Activated T-helper 1 cell treated with Interleukin-2 at 50 U/mL for 16 hours (primary cell): ENCODE data around the gene BBS2.

Source experiments
- DNase-seq: peaks from one replicate; pipeline ENCODE4 v3.0.0-alpha.2; 2020; ENCODE audit warnings: low read depth

Gene BBS2

GRCh38 chr16:56519459-56520250, at the start of gene BBS2:
BBS2 (minus strand) TSS chr16:56520024; CDS start chr16:56519862, 162 bp downstream.
- peak; percentile 90 for DNase-seq

GRCh38 chr16:56564793-56565477, 45.1 kb upstream of the BBS2 start, which contains the start of gene MT4:
MT4 (plus strand) TSS chr16:56565073; CDS start chr16:56565129, 56 bp downstream.
- DNase-seq = no peak

GRCh38 chr16:56561126-56561525, 41.3 kb upstream of the BBS2 start:
- DNase-seq = no peak

- DNase-seq = no peak
Observed at GRCh38 chr16:56560447-56560846, 40.6 kb upstream of the BBS2 start.

GRCh38 chr16:56559109-56559508, 39.3 kb upstream of the BBS2 start:
- DNase-seq = no peak

- DNase-seq = no peak
Observed at GRCh38 chr16:56558024-56558747, 38.4 kb upstream of the BBS2 start.

- no peak for DNase-seq
Observed at GRCh38 chr16:56554441-56554840, 34.6 kb upstream of the BBS2 start.

GRCh38 chr16:56551796-56552738, 32.2 kb upstream of the BBS2 start:
- no peak for DNase-seq

- no peak for DNase-seq
Observed at GRCh38 chr16:56549744-56550385, 30.0 kb upstream of the BBS2 start.

GRCh38 chr16:56549161-56549560, 29.3 kb upstream of the BBS2 start:
- DNase-seq = no peak

- no peak for DNase-seq
Observed at GRCh38 chr16:56547949-56548567, 28.2 kb upstream of the BBS2 start.

- no peak for DNase-seq
Observed at GRCh38 chr16:56547120-56547948, 27.5 kb upstream of the BBS2 start.

- DNase-seq = no peak
Observed at GRCh38 chr16:56542039-56542438, 22.2 kb upstream of the BBS2 start.

- DNase-seq = no peak
Observed at GRCh38 chr16:56539656-56540055, 19.8 kb upstream of the BBS2 start.

- no peak for DNase-seq
Observed at GRCh38 chr16:56538331-56538730, 18.5 kb upstream of the BBS2 start.

GRCh38 chr16:56534847-56535383, 15.1 kb upstream of the BBS2 start:
- DNase-seq = no peak

- DNase-seq = no peak
Observed at GRCh38 chr16:56532714-56533113, 12.9 kb upstream of the BBS2 start.

GRCh38 chr16:56530872-56531271, 11.0 kb upstream of the BBS2 start:
- no peak for DNase-seq

GRCh38 chr16:56525236-56525635, 5.4 kb upstream of the BBS2 start:
- DNase-seq = no peak

- DNase-seq = no peak
Observed at GRCh38 chr16:56520251-56520577, 390 bp upstream of the BBS2 start.
